Suppressor macrophage (primary cell): ENCODE data around the gene PGPEP1.
"Not testable (repeated sequence)": the region's sequence is repeated elsewhere in the genome, so short reads cannot be mapped to it uniquely, and the experiment has no call there.

Experiments used
- DNase-seq, 4 experiments: peaks; one replicate each; pipeline ENCODE4 v3.0.0-alpha.2; 2020 to 2022

The PGPEP1 gene

DNA sequence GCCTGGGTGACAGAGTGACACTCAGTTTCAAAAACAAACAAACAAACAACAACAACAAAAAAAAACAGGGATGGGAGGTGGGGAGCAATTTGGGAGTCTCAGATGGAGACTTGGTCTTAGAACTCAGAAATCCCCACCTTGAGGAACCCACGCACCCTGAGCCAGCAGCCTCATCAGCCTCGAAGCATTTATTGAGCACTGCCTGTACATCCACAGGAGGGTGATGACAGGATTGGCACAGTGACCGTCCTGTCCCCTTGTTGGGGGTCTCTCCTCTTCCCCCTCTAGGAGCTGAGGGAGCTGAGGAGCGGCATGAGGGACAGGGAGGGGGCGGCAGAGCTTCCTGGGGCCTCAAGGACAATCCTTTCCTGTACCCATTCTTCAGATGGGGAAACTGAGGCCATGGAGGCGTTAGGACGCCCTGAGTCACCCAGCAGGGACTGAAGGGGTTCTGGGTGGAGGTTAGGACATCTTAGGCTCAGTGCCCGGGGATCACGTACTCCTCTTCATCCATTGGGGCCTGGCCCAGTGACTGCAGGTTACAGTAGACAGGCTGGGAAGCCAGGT, 51.2 kb downstream of the PGPEP1 start:
- no peak for DNase-seq

DNA sequence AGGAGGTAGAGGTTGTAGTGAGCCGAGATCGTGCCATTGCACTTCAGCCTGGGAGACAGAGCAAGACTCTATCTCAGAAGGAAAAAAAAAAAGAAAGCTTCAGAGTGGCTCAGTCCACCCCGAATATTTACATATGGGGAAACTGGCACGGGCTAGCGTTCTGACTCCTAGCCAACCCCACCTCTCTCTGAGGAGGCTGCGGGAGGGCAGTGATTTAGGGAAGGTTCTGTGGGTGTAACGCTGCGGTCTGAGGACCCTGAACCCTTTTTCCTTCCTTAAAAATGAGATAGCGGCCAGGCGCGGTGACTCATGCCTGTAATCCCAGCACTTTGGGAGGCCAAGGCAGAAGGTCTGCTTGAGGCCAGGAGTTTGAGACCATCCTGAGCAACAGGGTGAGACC, 52.0 kb downstream of the PGPEP1 start:
- DNase-seq = peak; percentile 89 to 96 (median 94)

DNA sequence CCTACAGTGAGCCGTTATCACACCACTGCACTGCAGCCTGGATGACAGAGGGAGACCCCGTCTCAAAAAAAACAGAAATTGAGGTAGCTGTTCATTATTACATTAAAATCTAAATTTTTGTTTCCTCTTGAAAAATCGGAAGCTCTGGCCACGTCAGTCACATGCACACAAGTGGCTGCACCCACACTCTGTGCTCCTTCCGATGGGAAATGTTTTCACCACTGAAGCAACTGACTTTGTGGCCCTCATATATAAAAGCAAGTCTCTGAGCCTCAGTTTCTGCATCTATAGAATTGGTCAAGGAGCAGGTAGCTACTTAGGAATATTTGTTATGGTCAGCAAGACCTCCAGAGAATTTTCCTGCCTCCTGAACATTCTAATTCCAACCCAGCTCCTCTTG, 52.5 kb downstream of the PGPEP1 start:
- peak; percentile 66 to 89 (median 85) for DNase-seq

DNA sequence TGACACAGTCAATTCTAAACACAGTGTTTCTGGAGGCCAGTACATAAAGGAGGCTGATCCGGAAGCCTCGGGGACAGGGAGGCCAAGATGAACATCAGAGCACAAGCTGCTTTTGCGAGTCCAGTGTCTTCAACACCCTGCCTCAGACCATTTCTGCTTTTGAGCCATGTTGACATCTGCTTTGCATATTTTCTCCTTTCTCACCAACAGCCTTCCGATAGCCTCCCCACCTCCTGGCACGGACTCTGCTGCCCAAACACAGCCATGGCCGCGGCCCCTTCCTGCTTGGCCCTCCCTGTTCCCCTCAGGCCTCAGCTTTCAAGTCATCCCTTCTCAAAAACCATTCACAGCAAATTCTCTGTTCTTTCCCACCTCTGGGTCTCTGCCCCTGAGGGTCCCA, 53.4 kb downstream of the PGPEP1 start:
- peak; percentile 74 to 90 (median 88) for DNase-seq

DNA sequence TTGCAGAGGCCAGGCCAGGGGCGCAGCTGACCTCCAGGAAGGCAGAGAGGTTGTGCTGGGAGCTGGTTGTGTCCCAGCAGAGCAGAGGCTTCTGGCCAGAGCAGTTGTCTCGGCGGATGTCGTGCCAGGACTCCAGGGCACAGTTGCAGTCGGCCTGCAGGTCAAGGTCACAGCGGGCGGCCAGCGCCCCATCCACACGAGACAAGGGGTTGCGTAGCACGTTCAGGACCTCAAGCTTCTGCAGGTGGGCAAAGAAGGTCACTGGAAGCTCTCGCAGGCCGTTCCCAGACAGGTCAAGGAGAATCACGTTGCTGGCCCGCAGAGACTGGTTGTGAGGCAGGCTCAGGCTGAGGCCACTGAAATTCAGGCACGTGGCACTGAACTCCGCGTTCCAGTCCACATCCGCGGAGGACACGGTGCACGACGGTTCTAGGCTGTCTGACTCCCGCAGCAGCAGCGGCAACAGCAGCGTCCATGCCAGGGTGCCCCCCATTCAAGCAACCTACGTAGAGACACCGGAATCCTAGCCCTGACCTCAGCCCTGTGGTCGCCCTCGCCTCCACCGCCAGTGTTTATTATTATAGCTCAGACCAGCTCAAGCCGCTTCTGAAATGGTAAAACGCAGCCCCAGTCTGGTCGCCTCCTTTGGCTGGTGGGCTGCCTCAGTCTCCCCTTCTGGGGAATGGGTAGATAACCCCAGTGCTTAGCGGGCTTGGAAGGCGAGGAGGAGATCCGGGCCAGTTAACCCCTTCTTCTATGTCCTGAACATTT, 56.3 kb downstream of the PGPEP1 start:
- DNase-seq = peak in 2 of 4 experiments; percentile 0 to 22

DNA sequence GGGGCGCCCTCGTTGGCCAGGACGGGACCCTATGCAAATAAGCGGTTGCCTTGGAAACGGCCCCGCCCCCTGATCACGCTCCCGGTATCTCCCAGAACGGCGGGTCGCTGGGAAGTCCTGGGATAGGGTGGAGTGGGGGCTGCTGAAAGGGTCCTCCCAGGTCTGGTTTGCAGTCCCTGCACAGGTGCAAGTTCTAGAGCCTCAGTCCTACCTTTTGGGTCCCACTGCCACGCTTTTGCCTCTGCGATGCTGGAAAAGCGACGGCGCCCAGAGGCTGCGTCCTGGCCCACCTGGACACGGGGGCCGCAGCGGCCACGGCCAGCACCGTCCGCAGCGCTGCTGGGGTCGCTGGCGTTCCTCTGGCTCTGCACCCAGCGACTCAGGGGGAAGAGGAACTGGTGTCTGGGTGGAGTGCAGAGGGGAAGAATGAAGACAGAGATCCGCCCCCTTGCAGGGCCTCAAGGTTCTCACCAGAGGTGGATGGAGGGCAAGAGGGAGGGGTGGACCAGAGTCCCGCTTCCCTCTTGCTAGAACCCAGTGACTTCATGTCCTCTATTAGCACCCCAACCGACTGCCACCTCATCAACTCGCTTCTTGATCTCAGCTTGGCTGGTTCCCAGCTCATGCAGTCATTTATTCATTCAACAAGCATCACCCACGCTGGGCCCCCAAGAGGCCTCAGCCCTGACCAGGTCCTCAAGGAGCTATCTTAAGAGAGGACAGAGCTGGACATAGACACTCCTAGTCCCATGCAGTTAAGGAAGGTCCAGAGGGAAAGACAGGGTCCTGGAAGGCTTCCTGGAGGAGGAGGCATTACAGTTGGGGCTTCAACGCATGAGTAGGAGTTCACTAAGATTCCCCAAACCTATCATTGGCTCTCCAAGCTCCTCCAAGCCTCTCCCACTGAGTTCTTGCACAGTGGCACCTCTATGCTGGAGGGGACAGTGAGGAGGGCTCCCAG, 57.1 kb downstream of the PGPEP1 start, which contains the start of gene LRRC25:
Gene LRRC25, minus strand, starts transcription at position 381 of the 961 bp plus-strand sequence. CDS start 659 bp downstream, outside the sequence.
- peak; percentile 90 to 96 (median 94) for DNase-seq

DNA sequence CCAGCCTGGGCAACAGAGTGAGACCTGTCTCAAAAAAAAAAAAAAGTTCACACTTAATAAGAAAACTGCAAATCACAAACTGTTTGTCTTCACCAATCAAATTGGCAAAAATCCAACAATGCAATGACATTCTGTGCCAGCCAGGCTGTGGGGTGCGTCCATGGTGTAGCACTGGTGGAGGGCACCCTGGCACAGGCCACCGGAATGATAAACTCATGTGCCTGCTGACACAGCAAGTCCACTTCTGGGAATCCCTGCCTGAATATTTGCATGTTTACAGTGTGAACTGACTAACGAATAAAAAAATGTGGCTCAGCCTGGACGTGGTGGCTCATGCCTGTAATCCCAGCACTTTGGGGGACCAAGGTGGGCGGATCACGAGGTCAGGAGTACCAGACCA, 58.6 kb downstream of the PGPEP1 start:
- peak; percentile 42 to 81 (median 68) for DNase-seq

DNA sequence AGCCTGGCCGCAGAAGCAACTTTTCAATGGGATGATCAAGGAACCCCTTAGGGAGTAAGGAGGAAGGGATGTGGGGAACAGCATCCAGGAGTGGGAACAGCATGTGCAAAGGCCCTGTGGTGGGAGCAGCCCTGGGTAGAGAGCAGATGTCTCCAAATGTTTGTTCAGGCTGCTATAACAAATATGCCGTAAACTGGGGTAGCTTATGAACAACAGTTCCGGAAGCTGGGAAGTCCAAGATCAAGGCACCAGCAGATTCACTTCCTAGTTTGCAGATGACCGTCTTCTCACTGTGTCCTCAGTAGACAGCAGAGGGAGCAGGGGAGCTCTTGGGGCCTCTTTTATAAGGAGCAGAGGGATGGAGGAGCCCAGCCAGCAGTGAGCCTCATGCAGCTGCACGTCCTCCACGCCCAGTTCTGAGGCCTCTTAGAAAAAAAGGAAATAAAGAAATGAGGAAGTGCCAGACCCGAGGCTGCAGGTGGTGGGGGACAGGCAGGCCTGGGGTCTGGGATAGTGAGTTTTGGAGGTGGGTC, 61.2 kb downstream of the PGPEP1 start:
- peak; percentile 94 to 98 (median 96) for DNase-seq

DNA sequence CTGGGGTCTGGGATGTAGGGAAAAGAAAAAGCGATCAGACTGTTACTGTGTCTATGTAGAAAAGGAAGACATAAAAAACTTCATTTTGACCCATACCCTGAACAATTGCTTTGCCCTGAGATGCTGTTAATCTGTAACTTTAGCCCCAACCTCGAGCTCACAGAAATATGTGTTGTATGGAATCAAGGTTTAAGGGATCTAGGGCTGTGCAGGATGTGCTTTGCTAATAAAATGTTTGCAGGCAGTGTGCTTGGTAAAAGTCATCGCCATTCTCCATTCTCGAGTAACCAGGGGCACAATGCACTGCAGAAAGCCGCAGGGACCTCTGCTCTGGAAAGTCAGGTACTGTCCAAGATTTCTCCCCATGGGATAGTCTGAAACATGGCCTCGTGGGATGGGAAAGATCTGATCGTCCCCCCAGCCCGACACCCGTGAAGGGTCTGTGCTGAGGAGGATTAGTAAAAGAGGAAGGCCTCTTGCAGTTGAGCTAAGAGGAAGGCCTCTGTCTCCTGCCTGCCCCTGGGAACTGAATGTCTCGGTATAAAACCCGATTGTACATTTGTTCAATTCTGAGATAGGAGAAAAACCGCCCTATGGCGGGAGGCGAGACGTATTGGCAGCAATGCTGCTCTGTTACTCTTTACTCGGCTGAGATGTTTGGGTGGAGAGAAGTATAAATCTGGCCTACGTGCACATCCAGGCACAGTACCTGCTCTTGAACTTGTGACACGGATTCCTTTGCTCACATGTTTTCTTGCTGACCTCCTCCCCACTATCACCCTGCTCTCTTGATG, 62.3 kb downstream of the PGPEP1 start:
- peak in 3 of 4 experiments; percentile 17 to 43 (median 33) for DNase-seq

DNA sequence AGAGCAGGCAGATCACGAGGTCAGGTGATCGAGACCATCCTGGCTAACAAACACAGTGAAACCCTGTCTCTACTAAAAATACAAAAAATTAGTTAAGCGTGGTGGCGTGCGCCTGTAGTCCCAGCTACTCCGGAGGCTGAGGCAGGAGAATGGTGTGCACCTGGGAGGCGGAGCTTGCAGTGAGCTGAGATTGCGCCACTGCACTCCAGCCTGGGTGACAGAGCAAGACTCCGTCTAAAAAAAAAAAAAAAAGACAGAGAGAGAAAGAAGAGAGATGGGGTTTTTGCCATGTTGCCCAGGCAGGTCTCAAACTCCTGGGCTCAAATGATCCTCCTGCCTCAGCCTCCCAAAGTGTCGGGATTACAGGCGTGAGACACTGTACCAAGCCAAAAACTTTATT, 65.4 kb downstream of the PGPEP1 start:
- not testable (repeated sequence) for DNase-seq

DNA sequence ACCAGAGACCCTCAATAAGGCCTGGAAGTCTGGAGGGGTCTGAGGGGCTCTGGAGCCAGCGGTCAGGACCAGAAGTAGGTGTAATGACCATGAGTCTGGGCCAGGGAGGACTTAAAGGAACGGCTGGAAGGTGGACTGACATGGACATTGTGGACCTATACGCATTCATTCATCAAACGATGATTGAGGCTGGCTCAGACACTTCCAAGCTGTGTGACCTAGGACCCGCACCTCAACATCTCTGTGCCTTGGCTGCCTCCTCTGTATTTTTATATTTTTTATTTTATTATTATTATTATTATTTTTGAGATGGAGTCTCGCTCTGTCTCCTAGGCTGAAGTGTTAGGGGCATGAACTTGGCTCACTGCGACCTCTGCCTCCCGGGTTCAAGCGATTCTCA, 66.4 kb downstream of the PGPEP1 start:
- no peak for DNase-seq

DNA sequence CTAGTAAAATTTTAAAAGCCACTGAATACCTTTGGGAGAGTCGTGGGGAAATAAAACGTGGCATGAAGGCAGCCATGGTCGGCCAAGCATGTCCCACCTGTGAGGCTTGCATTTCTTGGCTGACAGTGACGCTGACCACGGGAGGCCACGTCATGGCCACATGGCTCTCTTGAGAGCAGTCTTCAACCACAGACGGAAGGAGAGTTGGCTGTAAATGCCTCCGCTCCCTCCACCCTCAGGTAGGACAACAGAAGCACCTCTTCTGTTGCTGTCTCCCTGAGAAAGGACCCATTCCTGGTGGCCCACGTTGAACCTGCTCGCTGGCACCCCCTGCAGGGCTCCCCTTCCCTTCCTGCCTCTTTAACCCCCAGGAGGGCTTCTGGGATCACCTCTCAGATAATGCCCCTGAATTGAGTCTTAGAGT, 67.7 kb downstream of the PGPEP1 start:
- DNase-seq = peak; percentile 59 to 83 (median 69)

DNA sequence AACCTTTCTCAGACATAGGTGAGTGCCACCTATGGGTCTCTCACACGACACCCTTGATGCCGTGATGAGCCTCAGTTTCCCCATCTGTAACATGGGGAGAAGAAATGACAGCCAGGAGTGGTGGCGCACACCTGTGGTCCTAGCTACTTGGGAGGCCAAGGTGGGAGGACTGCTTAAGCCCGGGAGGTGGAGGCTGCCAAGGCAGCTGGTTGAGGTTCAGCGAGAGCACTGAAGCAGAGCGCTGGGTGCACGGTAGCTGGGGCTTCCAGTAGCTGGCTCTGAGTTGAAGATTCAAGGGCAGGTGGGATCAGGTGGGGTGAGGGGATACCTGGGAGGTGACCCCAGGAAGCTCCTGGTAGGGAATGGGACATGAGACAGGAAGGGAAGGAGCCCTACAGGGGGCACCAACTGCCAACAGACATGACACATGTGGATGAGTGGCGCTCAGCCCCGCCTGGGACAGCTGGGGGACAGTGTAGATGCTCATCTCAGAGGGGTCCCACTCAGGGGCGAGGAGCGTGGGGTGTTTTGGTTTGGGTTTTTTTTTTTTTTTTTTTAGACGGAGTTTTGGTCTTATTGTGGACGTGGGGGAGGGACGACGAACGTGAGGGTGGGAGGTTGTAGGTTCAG, 72.3 kb downstream of the PGPEP1 start:
- DNase-seq = no peak

DNA sequence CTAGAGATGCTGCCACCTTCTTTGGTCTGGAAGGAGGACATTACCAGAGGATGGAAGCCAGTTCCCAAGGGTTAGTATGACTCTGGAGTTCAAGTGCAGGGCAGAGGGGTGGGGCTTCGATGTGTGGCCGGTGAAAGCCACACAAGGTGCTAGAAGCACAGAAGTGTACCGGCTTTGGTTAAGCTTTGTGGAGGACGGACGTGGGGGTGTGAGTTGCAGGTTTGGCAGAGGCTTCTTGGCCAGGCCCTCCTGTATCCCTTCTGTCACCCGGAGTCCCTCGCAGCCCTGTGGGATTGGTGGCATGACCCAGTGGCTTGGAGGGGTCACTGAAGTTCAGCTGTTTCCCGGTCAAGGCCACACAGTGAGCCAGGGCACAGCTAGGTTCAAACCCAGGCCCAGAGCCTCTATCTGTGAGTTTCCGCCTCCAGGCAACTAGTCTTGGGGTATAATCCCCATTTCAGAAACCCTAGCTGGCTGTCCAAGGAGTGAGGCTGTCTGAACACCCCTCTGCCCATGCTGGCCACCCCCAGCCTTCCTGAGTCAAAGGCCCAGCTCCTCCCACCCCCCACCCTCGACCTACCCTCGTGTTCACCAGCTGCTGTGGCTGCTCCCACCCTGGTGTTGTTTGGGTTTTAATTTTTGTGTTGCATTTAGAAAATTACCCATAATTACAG, 74.2 kb downstream of the PGPEP1 start:
- peak in 2 of 4 experiments; percentile 42 to 55 for DNase-seq

DNA sequence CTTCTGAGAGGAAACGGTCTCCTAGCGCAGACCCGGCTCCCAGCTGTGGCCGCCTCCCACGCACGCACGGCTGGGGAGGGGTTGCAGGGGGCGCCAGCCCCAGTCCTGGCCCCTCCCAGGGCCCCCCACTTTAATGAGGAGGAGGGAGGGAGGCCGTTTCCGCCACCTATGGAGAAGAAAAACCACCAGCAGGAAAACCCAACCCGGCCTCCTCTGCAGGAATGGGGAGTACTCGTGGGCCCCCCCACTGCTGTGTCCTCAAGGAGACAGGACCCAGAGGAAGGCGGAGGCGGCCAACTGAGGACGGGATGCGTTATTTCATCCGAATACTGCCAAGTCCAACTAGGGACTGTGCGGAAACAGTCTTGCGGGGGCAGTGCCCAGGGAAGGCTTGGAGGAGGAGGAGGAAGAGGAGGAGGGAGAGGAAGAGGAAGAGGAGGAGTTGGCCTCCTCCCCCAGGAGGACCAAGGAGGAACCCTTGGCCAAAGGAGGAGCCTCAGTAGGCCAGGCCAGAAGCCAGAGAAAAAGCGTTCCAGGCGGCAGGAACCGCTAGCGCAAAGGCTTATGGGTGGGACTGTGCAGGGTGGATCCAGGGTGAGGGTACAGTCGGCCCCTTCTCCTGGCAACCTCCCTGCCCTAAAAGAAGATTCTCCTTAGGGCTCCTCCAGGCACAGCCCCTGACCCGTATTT, 74.9 kb downstream of the PGPEP1 start:
- DNase-seq = peak; percentile 77 to 91 (median 90)

DNA sequence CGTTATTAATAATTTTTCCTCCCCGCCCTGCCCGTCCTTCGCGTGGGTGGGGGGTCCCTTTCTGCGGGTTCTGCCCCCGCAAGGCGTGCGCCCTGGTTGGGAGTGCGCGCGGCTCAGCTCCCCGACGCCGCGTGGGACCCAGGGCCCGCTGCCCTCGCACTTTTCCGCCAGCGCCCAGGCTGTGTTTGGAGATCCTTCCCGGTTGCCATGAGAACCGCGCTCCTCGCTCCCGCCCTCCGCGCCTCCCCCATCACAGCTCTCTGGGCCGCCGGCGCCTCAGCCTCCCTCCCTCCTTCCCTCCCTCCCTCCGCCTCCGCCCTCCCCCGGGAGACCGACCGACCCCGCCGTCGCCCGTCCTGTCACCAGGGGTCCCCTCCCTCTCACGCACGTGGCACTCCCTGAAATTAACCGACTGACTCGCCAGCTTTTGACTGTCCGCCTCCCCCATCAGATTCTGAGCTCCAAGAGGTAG, 76.4 kb downstream of the PGPEP1 start:
- DNase-seq = peak; percentile 84 to 95 (median 92)

DNA sequence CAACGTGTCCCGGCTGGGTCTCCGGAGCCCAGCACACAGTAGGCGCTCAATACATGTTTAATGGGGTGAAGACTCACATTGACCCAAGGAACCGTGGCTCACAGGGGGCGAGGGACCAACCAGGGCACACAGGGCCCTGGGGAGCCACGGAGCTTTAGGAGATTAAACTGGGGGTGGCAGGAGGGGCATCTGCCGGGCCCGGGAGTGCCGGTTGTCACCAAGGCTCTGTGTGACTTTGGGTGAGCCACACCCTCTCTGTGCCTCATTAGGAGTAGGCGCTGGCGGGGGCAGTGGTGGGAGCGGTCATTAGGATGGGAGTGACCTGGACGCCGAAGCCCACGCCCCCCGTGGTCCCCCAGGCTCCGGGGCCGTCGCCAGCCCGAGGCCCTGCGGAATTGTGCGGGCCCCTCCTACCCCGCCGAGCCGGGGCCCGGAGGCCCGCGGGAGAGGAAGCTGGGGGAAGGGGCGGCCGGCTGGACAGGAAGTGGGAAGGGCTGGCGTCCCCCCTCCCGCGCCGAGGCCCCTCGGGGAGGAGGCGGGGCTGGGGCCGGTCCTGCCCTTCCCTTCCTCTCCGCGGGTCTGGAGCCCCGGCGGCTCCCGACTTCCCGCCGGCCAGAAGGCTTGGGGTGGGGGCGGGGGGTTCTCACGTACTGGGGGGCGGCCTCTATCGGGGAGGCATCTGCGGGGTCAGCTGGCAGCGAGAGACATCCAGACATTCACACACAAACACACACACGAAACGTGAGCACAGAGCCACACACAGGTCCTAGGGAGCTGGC, 77.0 kb downstream of the PGPEP1 start:
- DNase-seq = peak; percentile 76 to 95 (median 90)

DNA sequence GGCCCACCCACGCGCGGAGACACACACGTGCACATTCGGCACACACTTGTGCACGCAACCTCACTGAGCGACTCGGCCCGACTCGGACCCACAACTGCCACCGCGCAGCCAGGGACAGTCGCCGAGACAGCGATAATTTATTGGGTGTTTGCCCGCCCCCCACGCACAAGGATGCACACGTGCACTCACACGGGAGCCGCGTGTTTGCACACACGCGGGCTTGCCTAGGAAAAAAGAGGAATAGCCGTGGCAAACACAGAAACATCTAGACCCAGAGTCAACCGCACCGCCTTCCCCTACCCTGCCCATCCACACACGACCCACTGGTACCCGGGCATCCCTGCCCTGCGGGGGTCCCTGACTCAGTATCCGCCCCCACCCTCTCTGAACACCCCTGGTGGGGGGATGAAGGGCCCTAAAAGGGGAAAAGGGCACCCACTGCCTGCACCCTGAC, 77.7 kb downstream of the PGPEP1 start:
- DNase-seq = peak; percentile 58 to 81 (median 77)
